ENCODE data around the gene COQ7. TPM values are rescaled to one million over a fixed set of nuclear protein-coding genes. Genes with fewer than 3 reads are reported as not detected.

Gene COQ7
- total and polyA plus RNA-seq, 2 of the 4 experiments (the other 2 are of a cell fraction) = 10.9 to 13.6 TPM

DNA sequence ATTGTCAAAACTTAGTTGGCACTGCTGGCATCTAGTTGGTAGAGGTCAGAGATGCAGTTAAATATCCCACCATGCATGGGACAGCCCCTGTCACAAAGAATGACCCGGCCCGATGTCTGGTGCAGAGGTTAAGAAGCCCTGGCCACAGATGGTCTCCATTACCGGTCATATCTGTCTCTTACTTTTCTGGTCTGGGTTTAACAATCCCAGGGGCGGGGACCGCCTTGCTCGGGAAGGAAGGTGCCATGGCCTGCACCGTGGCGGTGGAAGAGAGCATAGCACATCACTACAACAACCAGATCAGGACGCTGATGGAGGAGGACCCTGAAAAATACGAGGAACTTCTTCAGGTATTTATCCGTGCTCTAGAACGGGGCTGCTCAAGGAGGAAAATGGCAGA is 8.1 kb downstream of the COQ7 start:
- Histone ChIP-seq H4K5ac (ENCODE audit: low read depth, low read length) (no peak overlapping the region), H4K8ac (ENCODE audit: low read depth in 2 of 2, low read length in 2 of 2) (no peak overlapping the region), H3K79me1 (ENCODE audit: low read depth in 1 of 2, low read length in 2 of 2) (no peaks in the 10 kb centered on the region; a peak in 1 of 4 replicates), H3K27ac (ENCODE audit: insufficient read depth, low read length) (no peak overlapping the region), H3K56ac (ENCODE audit: extremely low read depth, insufficient read depth, low read length) (no peak overlapping the region), H3K4ac (ENCODE audit: low read depth, low read length) (no peak overlapping the region), H3K4me2 (ENCODE audit: low read depth, low read length) (no peak overlapping the region), H4K20me1 (ENCODE audit: insufficient read depth, low read length) (no peaks in the 10 kb centered on the region), H3K18ac (ENCODE audit: low read depth, low read length) (no peak overlapping the region), H3K4me1 (ENCODE audit: control insufficient read depth, insufficient read depth, low read length) (peaks cover 2% of the 10 kb centered on the region; the same call in 1 of the 2 replicates), H3K14ac (replicated peaks; ENCODE audit: low read depth, low read length) (no peak overlapping the region), H2AK9ac (replicated peaks; ENCODE audit: low read depth, low read length, poor library complexity) (no peak overlapping the region), H4K91ac (ENCODE audit: insufficient read depth, low read depth, low read length) (no peak overlapping the region), H3K4me3 (ENCODE audit: insufficient read depth, low read depth, low read length) (no peak overlapping the region), H2BK15ac (ENCODE audit: low read depth, low read length) (no peak overlapping the region), H2BK120ac (ENCODE audit: low read depth, low read length) (no peak overlapping the region), H3K9me1 (ENCODE audit: insufficient read depth, low read length) (no peaks in the 10 kb centered on the region), H3K9me3 (ENCODE audit: control insufficient read depth, insufficient read depth, low read length) (no peaks in the 10 kb centered on the region), H2BK5ac (ENCODE audit: low read depth, low read length, poor library complexity, severe bottlenecking) (no peak overlapping the region), H3K23ac (ENCODE audit: low read depth, low read length) (no peak overlapping the region), H2AFZ (replicated peaks; ENCODE audit: low read length, poor library complexity) (no peak overlapping the region), H3K36me3 (ENCODE audit: control insufficient read depth, insufficient read depth, low read length) (peaks cover 15% of the 10 kb centered on the region), H2AK5ac (ENCODE audit: low read depth, low read length) (no peak overlapping the region), H2BK20ac (ENCODE audit: low read depth, low read length) (no peak overlapping the region), H3K9ac (ENCODE audit: low read depth, low read length) (no peak overlapping the region), H3K27me3 (ENCODE audit: control insufficient read depth, insufficient read depth, low read length) (no peaks in the 10 kb centered on the region)
- dilution Hi-C loops (cut with HindIII; ENCODE audit: low sequenced_read_pairs, unreplicated experiment) = no loop called here
- 97% methylated on average over 5 of the region's 12 CpGs; no CpG with 5 or more reads in 1 of the 2 experiments for WGBS, 2 experiments (ENCODE audit: extremely low coverage in 2 of 2, insufficient read length in 1 of 2)
- DNase-seq (no peak), ATAC-seq (ENCODE audit: low read depth) (no peak)
- CTCF ChIA-PET = interaction anchor here (2.2 kb wide), 1 partner anchor 92 kb away, joined by 8 read pairs; the partner anchor contains the start of gene TMC7
- POLR2A ChIA-PET (ENCODE audit: unreplicated experiment) = no interaction called here
- intact Hi-C loops (cut with micrococcal nuclease) = no loop called here
- TF ChIP-seq CHD1 (IDR thresholded peaks at IDR 0.05; ENCODE audit: low read depth, low read length) = no peak
- no TSS peak for BruUV-seq (replicated peaks)
- in situ Hi-C loops (cut with MboI; ENCODE audit: low sequenced_read_pairs) = no loop called here
